Uterus (tissue), 4 donors: ENCODE results near the gene LHFPL4. TPM values are rescaled to one million over a fixed set of nuclear protein-coding genes. Genes with fewer than 3 reads are reported as not detected.

Experiments
- DNase-seq, 2 donors: peaks; one replicate each; pipeline ENCODE4 v3.0.0-alpha.2; 2019 to 2020
- H3K27ac ChIP-seq, 2 donors: fragments of 200-600 bp; sonication (generic); 1 replicate in 1 of 2; 2 replicates in 1 of 2; pipeline ENCODE4 v1.5.1; 2016 to 2018
- H3K27me3 ChIP-seq, 2 donors: fragments of 200-600 bp; sonication (generic); one replicate each; pipeline ENCODE4 v1.5.1; 2018 to 2019; ENCODE audit warnings: control low read depth in 1 of 2
- H3K36me3 ChIP-seq, 2 donors: fragments of 200-600 bp; sonication (generic); one replicate each; pipeline ENCODE4 v1.5.1; 2019; ENCODE audit warnings: control low read depth in 1 of 2
- H3K4me1 ChIP-seq, 2 donors: fragments of 200-600 bp; sonication (generic); one replicate each; pipeline ENCODE4 v1.5.1; 2018 to 2019; ENCODE audit warnings: control low read depth in 1 of 2
- H3K4me3 ChIP-seq, 2 donors: fragments of 200-600 bp; sonication (generic); 1 replicate in 1 of 2; 2 replicates in 1 of 2; pipeline ENCODE4 v1.5.1; 2018 to 2019; ENCODE audit warnings: mild to moderate bottlenecking in 1 of 2
- H3K9me3 ChIP-seq, 2 donors: fragments of 200-600 bp; sonication (generic); one replicate each; pipeline ENCODE4 v1.5.1; 2019; ENCODE audit warnings: control low read depth in 1 of 2
- POLR2A ChIP-seq, 2 donors: fragments of 450-650 bp; IDR thresholded peaks; one replicate each; pipeline ENCODE4 v1.6.1; 2016; ENCODE audit warnings: antibody characterized with exemption in 2 of 2, mild to moderate bottlenecking in 1 of 2, moderate library complexity in 1 of 2
- intact Hi-C: fragments of 100-400 bp; cut with DNase I; formaldehyde crosslinking; loops from one replicate; pipeline ENCODE4 v1.15.1; 2023; ENCODE audit warnings: low total_unique reads
- total RNA-seq, 4 donors: library from RNA; depleted of rRNA in 3 of 4; stranded (reverse); fragments of >200 nt in 3 of 4; gene quantifications; one replicate each; pipeline versions ENCODE4 v1.1.0 to v1.2.4, GENCODE V29; 2014 to 2023
- TF ChIP-seq, protein P1 (sequence below), 4 experiments: fragments of 200-600 bp in 2 of 4; fragments of 450-650 bp in 2 of 4; sonication (generic) in 2 of 4; IDR thresholded peaks; one replicate each; pipeline ENCODE4 v1.5.1; 2016 to 2019; ENCODE audit warnings: antibody characterized with exemption in 4 of 4, mild to moderate bottlenecking in 2 of 4, moderate library complexity in 1 of 4
- donor health status: DM: yes; HTN: yes; CAD: no.

Gene LHFPL4
- total RNA-seq, 4 donors from 2014 or later, result 0.14 TPM; not detected in 3

DNA sequence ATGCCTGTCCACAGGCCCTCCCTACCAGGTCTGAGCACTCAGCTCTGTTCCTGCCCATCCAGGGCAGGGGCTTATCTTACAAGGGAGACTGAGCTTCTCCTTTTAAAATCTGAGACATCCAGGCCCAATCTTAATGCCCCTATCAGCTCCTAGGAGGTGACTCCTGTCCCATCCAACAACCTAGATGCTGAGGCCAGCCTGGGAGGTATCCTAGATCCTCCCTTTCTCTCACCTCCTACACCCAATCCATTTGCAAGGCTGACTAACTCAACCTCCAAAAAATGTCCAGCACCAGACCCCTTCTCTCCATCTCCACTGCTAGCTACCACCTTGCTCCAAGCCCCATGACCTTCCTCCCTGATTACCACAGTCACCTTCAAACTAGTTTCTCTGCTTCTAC is 17.4 kb downstream of the LHFPL4 start:
- no peak overlapping the region for H3K27ac ChIP-seq
- no peaks in the 10 kb centered on the region for H3K4me1 ChIP-seq
- intact Hi-C loops, result no loop called here
- no peaks in the 10 kb centered on the region for H3K27me3 ChIP-seq
- no peak overlapping the region for H3K4me3 ChIP-seq
- no peaks in the 10 kb centered on the region for H3K36me3 ChIP-seq
- H3K9me3 ChIP-seq, result no peaks in the 10 kb centered on the region
- TF ChIP-seq, protein P1, sequence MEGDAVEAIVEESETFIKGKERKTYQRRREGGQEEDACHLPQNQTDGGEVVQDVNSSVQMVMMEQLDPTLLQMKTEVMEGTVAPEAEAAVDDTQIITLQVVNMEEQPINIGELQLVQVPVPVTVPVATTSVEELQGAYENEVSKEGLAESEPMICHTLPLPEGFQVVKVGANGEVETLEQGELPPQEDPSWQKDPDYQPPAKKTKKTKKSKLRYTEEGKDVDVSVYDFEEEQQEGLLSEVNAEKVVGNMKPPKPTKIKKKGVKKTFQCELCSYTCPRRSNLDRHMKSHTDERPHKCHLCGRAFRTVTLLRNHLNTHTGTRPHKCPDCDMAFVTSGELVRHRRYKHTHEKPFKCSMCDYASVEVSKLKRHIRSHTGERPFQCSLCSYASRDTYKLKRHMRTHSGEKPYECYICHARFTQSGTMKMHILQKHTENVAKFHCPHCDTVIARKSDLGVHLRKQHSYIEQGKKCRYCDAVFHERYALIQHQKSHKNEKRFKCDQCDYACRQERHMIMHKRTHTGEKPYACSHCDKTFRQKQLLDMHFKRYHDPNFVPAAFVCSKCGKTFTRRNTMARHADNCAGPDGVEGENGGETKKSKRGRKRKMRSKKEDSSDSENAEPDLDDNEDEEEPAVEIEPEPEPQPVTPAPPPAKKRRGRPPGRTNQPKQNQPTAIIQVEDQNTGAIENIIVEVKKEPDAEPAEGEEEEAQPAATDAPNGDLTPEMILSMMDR (IDR thresholded peaks at IDR 0.05), result no peak
- no peak for TF ChIP-seq POLR2A (IDR thresholded peaks at IDR 0.05)
- no peak for DNase-seq

DNA sequence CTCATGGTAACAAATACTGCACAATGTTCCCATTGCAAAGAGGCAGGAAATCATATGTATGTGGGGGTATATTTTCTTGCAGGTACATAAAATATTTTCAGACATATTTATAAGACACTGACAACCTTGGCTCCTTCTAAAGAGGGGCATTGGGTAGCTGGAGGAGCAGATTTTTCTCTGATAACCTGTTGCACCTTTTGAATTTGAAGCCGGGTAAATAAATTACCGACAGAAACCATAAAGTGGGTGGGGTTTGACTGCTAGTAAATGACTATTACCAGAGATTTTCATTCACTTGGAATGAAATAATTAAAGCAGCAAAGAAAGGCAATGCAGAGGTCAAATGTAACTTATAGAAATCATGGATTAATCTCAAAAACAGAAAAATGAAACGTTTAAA is 19.2 kb downstream of the LHFPL4 start:
- Histone ChIP-seq H3K9me3 (no peaks in the 10 kb centered on the region), H3K27me3 (no peaks in the 10 kb centered on the region), H3K4me3 (no peak overlapping the region), H3K4me1 (no peaks in the 10 kb centered on the region), H3K27ac (no peak overlapping the region), H3K36me3 (no peaks in the 10 kb centered on the region)
- DNase-seq, result no peak
- TF ChIP-seq POLR2A (IDR thresholded peaks at IDR 0.05), result no peak
- TF ChIP-seq, protein P1 (IDR thresholded peaks at IDR 0.05), result no peak
- intact Hi-C loops, result no loop called here

DNA sequence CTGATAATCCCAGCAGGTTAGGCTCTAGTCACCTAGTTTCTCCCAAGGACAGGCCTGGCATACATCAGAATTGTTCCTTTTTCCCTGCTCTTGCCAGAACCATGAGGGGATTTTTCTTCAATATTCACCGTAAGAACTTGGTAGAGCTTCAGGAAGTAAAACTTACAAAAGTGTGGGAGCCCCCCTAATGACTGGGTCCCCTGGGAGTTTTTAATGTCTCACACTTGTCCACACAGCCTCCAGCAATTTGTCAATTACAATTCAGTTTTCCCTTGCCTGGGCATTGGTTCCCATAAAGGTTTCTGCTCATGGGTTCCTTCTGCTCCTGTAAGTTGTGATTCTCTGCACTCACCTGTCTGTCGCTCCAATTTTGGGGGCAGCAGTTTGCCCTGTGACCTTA is 28.5 kb downstream of the LHFPL4 start:
- TF ChIP-seq, protein P1 (IDR thresholded peaks at IDR 0.05), result no peak
- TF ChIP-seq POLR2A (IDR thresholded peaks at IDR 0.05), result no peak
- intact Hi-C loops, result no loop called here
- no peaks in the 10 kb centered on the region for H3K4me1 ChIP-seq
- H3K9me3 ChIP-seq, result no peaks in the 10 kb centered on the region
- H3K36me3 ChIP-seq, result no peaks in the 10 kb centered on the region
- no peak overlapping the region for H3K4me3 ChIP-seq
- no peaks in the 10 kb centered on the region for H3K27me3 ChIP-seq
- no peak for DNase-seq
- H3K27ac ChIP-seq, result no peak overlapping the region

DNA sequence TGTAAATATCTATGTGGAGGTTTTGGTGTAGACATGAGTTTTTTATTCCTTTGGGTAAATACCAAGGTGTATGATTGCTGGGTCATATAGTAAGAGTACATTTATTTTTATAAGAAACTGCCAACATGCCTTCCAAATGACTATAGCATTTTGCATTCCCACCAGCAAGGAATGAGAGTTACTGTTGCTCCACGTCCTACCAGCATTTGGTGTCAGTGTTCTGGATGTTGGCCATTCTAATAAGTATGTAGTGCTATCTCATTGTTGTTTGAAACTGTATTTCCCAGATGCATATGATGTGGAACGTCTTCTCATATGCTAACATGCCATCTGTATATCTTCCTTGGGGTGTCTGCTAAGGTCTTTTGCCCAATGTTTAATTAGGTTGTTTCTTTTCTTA is 38.7 kb downstream of the LHFPL4 start:
- Histone ChIP-seq H3K27ac (no peak overlapping the region), H3K27me3 (no peaks in the 10 kb centered on the region), H3K4me1 (no peaks in the 10 kb centered on the region), H3K4me3 (no peak overlapping the region), H3K36me3 (no peaks in the 10 kb centered on the region), H3K9me3 (no peaks in the 10 kb centered on the region)
- TF ChIP-seq, protein P1 (IDR thresholded peaks at IDR 0.05), result no peak
- TF ChIP-seq POLR2A (IDR thresholded peaks at IDR 0.05), result no peak
- no peak for DNase-seq
- intact Hi-C loops, result no loop called here

DNA sequence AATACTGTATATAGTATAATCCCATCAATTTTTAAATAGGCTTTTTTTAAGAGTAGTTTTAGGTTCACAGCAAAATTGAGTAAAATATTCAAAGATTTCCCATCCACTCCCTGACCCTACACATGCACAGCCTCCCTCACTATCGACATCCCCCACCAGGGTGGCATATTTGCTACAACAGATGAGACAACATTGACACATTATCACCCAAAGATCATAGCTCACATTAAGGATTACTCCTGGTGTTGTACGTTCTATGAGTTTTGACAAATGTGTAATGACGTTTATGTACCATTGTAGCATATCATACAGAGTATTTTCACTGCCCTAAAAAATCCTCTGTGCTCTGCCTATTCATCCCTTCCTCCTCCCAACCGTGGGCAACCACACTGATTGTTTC is 39.3 kb downstream of the LHFPL4 start:
- Histone ChIP-seq H3K9me3 (no peaks in the 10 kb centered on the region), H3K4me3 (no peak overlapping the region), H3K36me3 (no peaks in the 10 kb centered on the region), H3K4me1 (no peaks in the 10 kb centered on the region), H3K27me3 (no peaks in the 10 kb centered on the region), H3K27ac (no peak overlapping the region)
- no peak for DNase-seq
- TF ChIP-seq, protein P1 (IDR thresholded peaks at IDR 0.05), result no peak
- no peak for TF ChIP-seq POLR2A (IDR thresholded peaks at IDR 0.05)
- intact Hi-C loops, result no loop called here
